Stomach (tissue), 4 donors: ENCODE data around the gene MTA2.

Experiments
- EP300 ChIP-seq: sonication (generic); formaldehyde crosslinking; IDR thresholded peaks from one replicate; pipeline ENCODE4 v1.6.1; 2017; ENCODE audit warnings: antibody characterized with exemption
- POLR2AphosphoS5 ChIP-seq, 3 donors: sonication (generic); formaldehyde crosslinking; IDR thresholded peaks; one replicate each; pipeline ENCODE4 v1.6.1; 2016; ENCODE audit warnings: antibody characterized with exemption in 3 of 3
- TF ChIP-seq, protein P1 (sequence below), 7 experiments: fragments of 450-650 bp in 4 of 7; fragments of 200-600 bp in 3 of 7; sonication (generic) in 3 of 7; IDR thresholded peaks; one replicate each; pipeline ENCODE4 v1.5.1; 2016 to 2019; ENCODE audit warnings: antibody characterized with exemption in 7 of 7, control low read depth in 2 of 7, mild to moderate bottlenecking in 1 of 7

DNA sequence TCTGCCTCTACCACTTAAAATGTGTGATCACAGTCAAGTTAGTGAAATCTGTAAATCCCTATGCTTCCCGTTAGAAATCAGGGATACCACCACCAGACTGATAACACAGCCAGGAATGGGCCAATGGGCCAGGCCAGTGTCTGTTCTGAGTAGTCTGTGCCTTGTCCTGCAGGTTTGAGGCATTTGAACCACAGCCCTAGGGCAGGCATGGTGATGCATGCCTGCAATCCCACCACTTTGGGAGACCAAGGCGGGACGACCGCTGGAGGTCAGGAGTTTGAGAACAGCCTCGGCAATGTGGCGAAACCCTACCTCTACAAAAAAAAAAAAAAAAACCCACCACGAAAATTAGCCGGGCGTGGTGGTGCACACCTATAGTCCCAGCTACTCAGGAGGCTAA is 43.0 kb downstream of the MTA2 start:
- TF ChIP-seq EP300: no peak
- TF ChIP-seq, protein P1, sequence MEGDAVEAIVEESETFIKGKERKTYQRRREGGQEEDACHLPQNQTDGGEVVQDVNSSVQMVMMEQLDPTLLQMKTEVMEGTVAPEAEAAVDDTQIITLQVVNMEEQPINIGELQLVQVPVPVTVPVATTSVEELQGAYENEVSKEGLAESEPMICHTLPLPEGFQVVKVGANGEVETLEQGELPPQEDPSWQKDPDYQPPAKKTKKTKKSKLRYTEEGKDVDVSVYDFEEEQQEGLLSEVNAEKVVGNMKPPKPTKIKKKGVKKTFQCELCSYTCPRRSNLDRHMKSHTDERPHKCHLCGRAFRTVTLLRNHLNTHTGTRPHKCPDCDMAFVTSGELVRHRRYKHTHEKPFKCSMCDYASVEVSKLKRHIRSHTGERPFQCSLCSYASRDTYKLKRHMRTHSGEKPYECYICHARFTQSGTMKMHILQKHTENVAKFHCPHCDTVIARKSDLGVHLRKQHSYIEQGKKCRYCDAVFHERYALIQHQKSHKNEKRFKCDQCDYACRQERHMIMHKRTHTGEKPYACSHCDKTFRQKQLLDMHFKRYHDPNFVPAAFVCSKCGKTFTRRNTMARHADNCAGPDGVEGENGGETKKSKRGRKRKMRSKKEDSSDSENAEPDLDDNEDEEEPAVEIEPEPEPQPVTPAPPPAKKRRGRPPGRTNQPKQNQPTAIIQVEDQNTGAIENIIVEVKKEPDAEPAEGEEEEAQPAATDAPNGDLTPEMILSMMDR (IDR thresholded peaks at IDR 0.05): no peak
- TF ChIP-seq POLR2AphosphoS5 (IDR thresholded peaks at IDR 0.05): no peak
